ENCODE results near the gene MAN1C1.
"Not testable (repeated sequence)": the region's sequence is repeated elsewhere in the genome, so short reads cannot be mapped to it uniquely, and the experiment has no call there.

MAN1C1 gene

GRCh38 chr1:25583519-25584370 is 32.8 kb upstream of the MAN1C1 start:
- DNase-seq = no peak

GRCh38 chr1:25586181-25586588 is 30.4 kb upstream of the MAN1C1 start:
- no peak for DNase-seq

GRCh38 chr1:25587290-25587689 is 29.3 kb upstream of the MAN1C1 start:
- no peak for DNase-seq

GRCh38 chr1:25588224-25588623 is 28.4 kb upstream of the MAN1C1 start:
- not testable (repeated sequence) for DNase-seq

- not testable (repeated sequence) for DNase-seq
Measured at GRCh38 chr1:25588786-25589185, 27.8 kb upstream of the MAN1C1 start.

- no peak for DNase-seq
Measured at GRCh38 chr1:25590096-25590824, 26.3 kb upstream of the MAN1C1 start.

- no peak for DNase-seq
Measured at GRCh38 chr1:25593861-25594260, 22.7 kb upstream of the MAN1C1 start.

GRCh38 chr1:25594971-25595370 is 21.6 kb upstream of the MAN1C1 start:
- no peak for DNase-seq

- not testable (repeated sequence) for DNase-seq
Measured at GRCh38 chr1:25596641-25597040, 19.9 kb upstream of the MAN1C1 start.

GRCh38 chr1:25598879-25599278 is 17.7 kb upstream of the MAN1C1 start:
- DNase-seq = no peak

GRCh38 chr1:25599969-25600610 is 16.5 kb upstream of the MAN1C1 start:
- no peak for DNase-seq

- peak; percentile 92 for DNase-seq
Measured at GRCh38 chr1:25600971-25601699, 15.5 kb upstream of the MAN1C1 start.

- DNase-seq = not testable (repeated sequence)
Measured at GRCh38 chr1:25603779-25604538, 12.6 kb upstream of the MAN1C1 start.

GRCh38 chr1:25607123-25607522 is 9.5 kb upstream of the MAN1C1 start:
- no peak for DNase-seq

- DNase-seq = peak; percentile 84
Measured at GRCh38 chr1:25608488-25609178, 8.0 kb upstream of the MAN1C1 start.

GRCh38 chr1:25609921-25610320 is 6.7 kb upstream of the MAN1C1 start:
- no peak for DNase-seq

GRCh38 chr1:25610822-25611630 is 5.6 kb upstream of the MAN1C1 start:
- peak; percentile 34 for DNase-seq

- DNase-seq = no peak
Measured at GRCh38 chr1:25611843-25612242, 4.7 kb upstream of the MAN1C1 start.

- no peak for DNase-seq
Measured at GRCh38 chr1:25612421-25612820, 4.2 kb upstream of the MAN1C1 start.

GRCh38 chr1:25613091-25613490 is 3.5 kb upstream of the MAN1C1 start:
- no peak for DNase-seq

Data from NCI-H1092 treated with DMSO at 0.1 percent for 48 hours (cell line).